VCaP (cell line): Measurements from ENCODE around the gene CYP51A1.
"Not testable (repeated sequence)": the region's sequence is repeated elsewhere in the genome, so short reads cannot be mapped to it uniquely, and the experiment has no call there.

Experiments used
- H3K27ac ChIP-seq: fragments of 450-650 bp; 2 replicates; pipeline ENCODE4 v1.5.1; 2017
- CTCF ChIP-seq: fragments of 450-650 bp; conservative IDR thresholded peaks from 2 replicates; pipeline ENCODE4 v1.5.1; 2017; ENCODE audit warnings: mild to moderate bottlenecking, moderate library complexity

Gene CYP51A1

DNA sequence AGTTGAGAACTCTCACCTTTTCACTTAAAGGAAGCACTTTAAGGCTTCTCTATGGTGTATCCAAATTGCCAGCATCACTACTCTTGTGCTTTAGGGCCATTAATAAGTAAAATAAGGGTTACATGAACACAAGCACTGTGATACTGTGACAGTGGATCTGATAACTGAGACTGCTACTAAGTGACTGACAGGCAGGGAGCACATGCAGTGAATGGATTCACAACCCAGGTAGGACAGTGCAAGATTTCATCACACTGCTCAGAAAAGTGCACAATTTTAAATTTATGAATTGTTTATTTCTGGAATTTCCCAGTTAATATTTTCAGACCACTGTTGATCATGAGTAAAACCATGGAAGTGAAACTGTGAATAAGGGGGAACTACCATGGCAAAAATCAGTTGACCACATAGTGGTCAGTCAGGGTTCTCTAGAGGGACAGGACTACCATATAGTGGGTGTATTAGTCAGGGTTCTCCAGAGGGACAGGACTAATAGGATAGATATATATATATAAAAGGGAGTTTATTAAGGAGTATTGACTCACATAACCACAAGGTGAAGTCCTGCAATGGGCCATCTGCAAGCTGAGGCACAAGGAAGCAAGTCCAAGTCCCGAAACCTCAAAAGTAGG lies 20.9 kb upstream of the CYP51A1 start:
- no peak for TF ChIP-seq CTCF

DNA sequence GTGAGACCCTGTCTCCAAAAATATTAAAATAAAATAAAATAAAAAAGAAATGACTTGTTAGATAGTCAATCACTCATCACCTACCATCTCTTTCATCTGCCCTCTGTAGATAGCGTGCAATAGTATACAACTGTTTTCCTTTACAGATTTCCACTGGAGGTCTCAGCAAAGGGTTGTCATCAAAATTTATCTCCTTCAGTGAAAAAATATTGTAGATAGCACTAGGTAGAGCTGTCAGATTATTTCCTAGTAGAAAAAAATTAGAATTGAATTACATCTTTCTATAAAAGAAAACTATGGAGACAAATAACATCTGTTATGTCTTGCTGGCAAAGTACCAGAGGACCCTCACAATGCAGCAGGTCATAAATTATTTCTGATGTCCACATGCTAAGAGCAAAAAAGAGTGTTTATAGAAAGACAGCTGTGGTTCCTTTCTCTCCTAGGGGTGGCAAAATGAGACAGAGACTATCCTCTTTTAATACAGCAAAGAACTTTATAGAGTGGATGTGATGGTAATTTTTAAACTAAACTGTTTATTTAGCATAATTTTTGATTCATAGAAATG lies 16.3 kb upstream of the CYP51A1 start:
- no peak for TF ChIP-seq CTCF
- no peak overlapping the region for H3K27ac ChIP-seq

More for the DNA sequence above, 20.9 kb upstream of the CYP51A1 start:
- no peak overlapping the region for H3K27ac ChIP-seq

GRCh38 chr7:92149736-92150239 lies 15.5 kb upstream of the CYP51A1 start:
- H3K27ac ChIP-seq: no peak overlapping the region
- TF ChIP-seq CTCF: no peak

- H3K27ac ChIP-seq: not testable (repeated sequence)
Measured at GRCh38 chr7:92143192-92143880, 9.1 kb upstream of the CYP51A1 start.

DNA sequence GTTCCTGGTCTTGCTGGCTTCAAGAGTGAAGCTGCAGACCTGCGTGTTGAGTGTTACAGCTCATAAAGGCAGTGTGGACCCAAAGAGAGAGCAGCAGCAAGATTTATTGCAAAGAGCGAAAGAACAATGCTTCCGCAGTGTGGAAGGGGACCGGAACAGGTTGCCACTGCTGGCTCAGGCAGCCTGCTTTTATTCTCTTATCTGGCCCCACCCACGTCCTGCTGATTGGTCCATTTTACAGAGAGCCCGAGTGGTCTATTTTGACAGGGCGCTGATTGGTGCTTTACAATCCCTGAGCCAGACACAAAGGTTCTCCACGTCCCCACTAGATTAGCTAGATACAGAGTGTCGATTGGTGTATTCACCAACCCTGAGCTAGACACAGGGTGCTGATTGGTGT lies 8.5 kb upstream of the CYP51A1 start:
- H3K27ac ChIP-seq: not testable (repeated sequence)

GRCh38 chr7:92141161-92141560 lies 6.9 kb upstream of the CYP51A1 start:
- H3K27ac ChIP-seq: no peak overlapping the region
- no peak for TF ChIP-seq CTCF

DNA sequence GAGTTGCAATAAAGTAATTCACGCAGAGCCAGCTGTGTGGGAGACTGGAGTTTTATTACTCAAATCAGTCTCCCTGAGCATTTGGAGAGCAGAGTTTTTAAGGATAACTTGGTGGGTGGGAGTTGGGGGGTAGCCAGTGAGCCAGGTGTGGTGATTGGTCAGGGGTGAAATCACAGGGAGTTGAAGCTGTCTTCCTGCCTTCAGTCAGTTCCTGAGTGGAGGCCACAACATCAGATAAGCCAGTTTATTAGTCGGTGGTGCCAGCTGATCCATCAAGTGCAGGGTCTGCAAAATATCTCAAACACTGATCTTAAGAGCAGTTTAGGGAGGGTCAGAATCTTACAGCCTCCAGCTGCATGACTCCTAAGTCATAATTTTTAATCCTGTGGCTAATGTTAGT lies 3.3 kb upstream of the CYP51A1 start:
- TF ChIP-seq CTCF: no peak
- H3K27ac ChIP-seq: no peak overlapping the region

GRCh38 chr7:92135052-92135889 lies 994 bp upstream of the CYP51A1 start:
- H3K27ac ChIP-seq: peak overlapping the region; percentile 97
- TF ChIP-seq CTCF: no peak
